Gastrocnemius medialis (tissue), 4 donors: ENCODE results near the gene GPC2.
"Not testable (repeated sequence)": the region's sequence is repeated elsewhere in the genome, so short reads cannot be mapped to it uniquely, and the experiment has no call there.

Source experiments
- POLR2A ChIP-seq, 2 donors: fragments of 450-650 bp; IDR thresholded peaks; one replicate each; pipeline ENCODE4 v1.6.1; 2017; ENCODE audit warnings: antibody characterized with exemption in 2 of 2, mild to moderate bottlenecking in 2 of 2, moderate library complexity in 2 of 2
- TF ChIP-seq, protein P1 (sequence below), 5 experiments: fragments of 450-650 bp in 3 of 5; fragments of 200-600 bp in 2 of 5; sonication (generic) in 2 of 5; IDR thresholded peaks in 4 of 5; conservative IDR thresholded peaks in 1 of 5; 1 replicate in 4 of 5; 2 replicates in 1 of 5; pipeline ENCODE4 v1.5.1; 2016 to 2019; ENCODE audit warnings: antibody characterized with exemption in 5 of 5, mild to moderate bottlenecking in 3 of 5, moderate library complexity in 3 of 5

- TF ChIP-seq, protein P1, sequence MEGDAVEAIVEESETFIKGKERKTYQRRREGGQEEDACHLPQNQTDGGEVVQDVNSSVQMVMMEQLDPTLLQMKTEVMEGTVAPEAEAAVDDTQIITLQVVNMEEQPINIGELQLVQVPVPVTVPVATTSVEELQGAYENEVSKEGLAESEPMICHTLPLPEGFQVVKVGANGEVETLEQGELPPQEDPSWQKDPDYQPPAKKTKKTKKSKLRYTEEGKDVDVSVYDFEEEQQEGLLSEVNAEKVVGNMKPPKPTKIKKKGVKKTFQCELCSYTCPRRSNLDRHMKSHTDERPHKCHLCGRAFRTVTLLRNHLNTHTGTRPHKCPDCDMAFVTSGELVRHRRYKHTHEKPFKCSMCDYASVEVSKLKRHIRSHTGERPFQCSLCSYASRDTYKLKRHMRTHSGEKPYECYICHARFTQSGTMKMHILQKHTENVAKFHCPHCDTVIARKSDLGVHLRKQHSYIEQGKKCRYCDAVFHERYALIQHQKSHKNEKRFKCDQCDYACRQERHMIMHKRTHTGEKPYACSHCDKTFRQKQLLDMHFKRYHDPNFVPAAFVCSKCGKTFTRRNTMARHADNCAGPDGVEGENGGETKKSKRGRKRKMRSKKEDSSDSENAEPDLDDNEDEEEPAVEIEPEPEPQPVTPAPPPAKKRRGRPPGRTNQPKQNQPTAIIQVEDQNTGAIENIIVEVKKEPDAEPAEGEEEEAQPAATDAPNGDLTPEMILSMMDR (IDR thresholded peaks at IDR 0.05 in 4 of 5, conservative IDR thresholded peaks at IDR 0.05 in 1 of 5), result not testable (repeated sequence)
- not testable (repeated sequence) for TF ChIP-seq POLR2A (IDR thresholded peaks at IDR 0.05)
Measured at GRCh38 chr7:100130220-100130607, 47.0 kb downstream of the GPC2 start.
